Activated CD8-positive, alpha-beta memory T cell treated with anti-CD3 and anti-CD28 coated beads for 1 hour (primary cell): ENCODE results near the gene PIMREG.
A peak's percentile ranks its signal among the peaks of the same experiment; 100 is the strongest.

Experiments used
- DNase-seq, 2 donors: peaks; one replicate each; pipeline ENCODE4 v3.0.0-alpha.2; 2020; ENCODE audit warnings: low read depth in 1 of 2; ENCODE audit errors: extremely low read depth in 1 of 2

Gene PIMREG

GRCh38 chr17:6460531-6461161 is 16.4 kb downstream of the PIMREG start:
- DNase-seq: no peak

GRCh38 chr17:6461246-6461645 is 17.0 kb downstream of the PIMREG start:
- DNase-seq: no peak

- DNase-seq: no peak
Measured at GRCh38 chr17:6461792-6462524, 17.7 kb downstream of the PIMREG start.

- DNase-seq: no peak
Measured at GRCh38 chr17:6462692-6463091, 18.4 kb downstream of the PIMREG start.

- no peak for DNase-seq
Measured at GRCh38 chr17:6463616-6464445, 19.6 kb downstream of the PIMREG start.

GRCh38 chr17:6464446-6465041 is 20.3 kb downstream of the PIMREG start:
- no peak for DNase-seq

- DNase-seq: no peak
Measured at GRCh38 chr17:6465206-6466003, 21.1 kb downstream of the PIMREG start.

- DNase-seq: no peak
Measured at GRCh38 chr17:6467567-6467966, 23.3 kb downstream of the PIMREG start.

- DNase-seq: no peak
Measured at GRCh38 chr17:6468051-6468790, 24.0 kb downstream of the PIMREG start.

GRCh38 chr17:6470146-6470718 is 26.0 kb downstream of the PIMREG start:
- no peak for DNase-seq

GRCh38 chr17:6470751-6471521 is 26.7 kb downstream of the PIMREG start:
- DNase-seq: no peak

- DNase-seq: no peak
Measured at GRCh38 chr17:6471531-6472465, 27.5 kb downstream of the PIMREG start.

GRCh38 chr17:6472517-6472916 is 28.3 kb downstream of the PIMREG start:
- DNase-seq: no peak

- DNase-seq: peak; percentile 19 to 46
Measured at GRCh38 chr17:6473128-6473767, 29.0 kb downstream of the PIMREG start.

- no peak for DNase-seq
Measured at GRCh38 chr17:6474376-6474775, 30.1 kb downstream of the PIMREG start.

GRCh38 chr17:6474906-6475305 is 30.7 kb downstream of the PIMREG start:
- no peak for DNase-seq

GRCh38 chr17:6475411-6475810 is 31.2 kb downstream of the PIMREG start:
- no peak for DNase-seq
